WERI-Rb-1 (cell line): ENCODE results near the gene PRTG.
A peak's percentile ranks its signal among the peaks of the same experiment; 100 is the strongest.

Source experiments
- DNase-seq: peaks from one replicate; pipeline ENCODE4 v3.0.0-alpha.2; 2020
- H3K27ac ChIP-seq: fragments of 250-450 bp; sonication (Bioruptor Pico); 2 replicates; pipeline ENCODE4 v1.5.1; 2020; ENCODE audit warnings: mild to moderate bottlenecking, moderate library complexity
- H3K27me3 ChIP-seq: fragments of 250-450 bp; sonication (Bioruptor Pico); 2 replicates; pipeline ENCODE4 v1.5.1; 2021; ENCODE audit warnings: mild to moderate bottlenecking, low read depth, moderate library complexity; ENCODE audit not compliant: insufficient read depth, severe bottlenecking
- H3K36me3 ChIP-seq: fragments of 250-450 bp; sonication (Bioruptor Pico); 2 replicates; pipeline ENCODE4 v1.5.1; 2020; ENCODE audit warnings: mild to moderate bottlenecking, moderate library complexity
- H3K4me3 ChIP-seq: 2 replicates; pipeline ENCODE4 v1.5.1; 2011; ENCODE audit warnings: low read depth, mild to moderate bottlenecking, control low read depth, low read length
- H3K9me3 ChIP-seq: fragments of 250-450 bp; sonication (Bioruptor Pico); 2 replicates; pipeline ENCODE4 v1.5.1; 2021; ENCODE audit warnings: mild to moderate bottlenecking, moderate library complexity; ENCODE audit not compliant: severe bottlenecking
- TF ChIP-seq, protein P1 (sequence below): IDR thresholded peaks from 2 replicates; pipeline ENCODE4 v1.5.1; 2011; ENCODE audit warnings: low read depth, mild to moderate bottlenecking, control low read depth, inconsistent platforms, low read length

PRTG gene

DNA sequence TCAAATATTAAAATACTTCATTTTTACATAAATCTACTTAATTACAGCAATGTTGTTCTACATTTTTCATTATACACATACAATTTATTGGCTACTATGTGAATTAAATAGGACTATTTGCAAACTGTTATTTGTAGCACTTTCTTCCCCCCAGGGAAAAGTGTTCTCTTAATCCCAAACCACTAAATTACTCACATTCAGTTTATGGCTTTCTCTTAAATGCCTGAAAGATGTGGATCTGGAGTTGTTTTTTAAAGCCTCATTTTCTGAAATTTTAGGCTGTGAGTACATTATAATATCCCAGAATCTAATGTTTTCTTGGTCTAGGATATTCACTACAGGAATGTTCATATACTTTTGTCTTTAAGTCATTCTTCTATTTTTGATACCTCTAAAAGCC, 32.7 kb downstream of the PRTG start:
- Histone ChIP-seq H3K4me3 (no peak overlapping the region), H3K27ac (no peak overlapping the region), H3K36me3 (no peaks in the 10 kb centered on the region), H3K27me3 (no peaks in the 10 kb centered on the region), H3K9me3 (no peaks in the 10 kb centered on the region)
- no peak for DNase-seq
- TF ChIP-seq, protein P1, sequence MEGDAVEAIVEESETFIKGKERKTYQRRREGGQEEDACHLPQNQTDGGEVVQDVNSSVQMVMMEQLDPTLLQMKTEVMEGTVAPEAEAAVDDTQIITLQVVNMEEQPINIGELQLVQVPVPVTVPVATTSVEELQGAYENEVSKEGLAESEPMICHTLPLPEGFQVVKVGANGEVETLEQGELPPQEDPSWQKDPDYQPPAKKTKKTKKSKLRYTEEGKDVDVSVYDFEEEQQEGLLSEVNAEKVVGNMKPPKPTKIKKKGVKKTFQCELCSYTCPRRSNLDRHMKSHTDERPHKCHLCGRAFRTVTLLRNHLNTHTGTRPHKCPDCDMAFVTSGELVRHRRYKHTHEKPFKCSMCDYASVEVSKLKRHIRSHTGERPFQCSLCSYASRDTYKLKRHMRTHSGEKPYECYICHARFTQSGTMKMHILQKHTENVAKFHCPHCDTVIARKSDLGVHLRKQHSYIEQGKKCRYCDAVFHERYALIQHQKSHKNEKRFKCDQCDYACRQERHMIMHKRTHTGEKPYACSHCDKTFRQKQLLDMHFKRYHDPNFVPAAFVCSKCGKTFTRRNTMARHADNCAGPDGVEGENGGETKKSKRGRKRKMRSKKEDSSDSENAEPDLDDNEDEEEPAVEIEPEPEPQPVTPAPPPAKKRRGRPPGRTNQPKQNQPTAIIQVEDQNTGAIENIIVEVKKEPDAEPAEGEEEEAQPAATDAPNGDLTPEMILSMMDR: no peak

DNA sequence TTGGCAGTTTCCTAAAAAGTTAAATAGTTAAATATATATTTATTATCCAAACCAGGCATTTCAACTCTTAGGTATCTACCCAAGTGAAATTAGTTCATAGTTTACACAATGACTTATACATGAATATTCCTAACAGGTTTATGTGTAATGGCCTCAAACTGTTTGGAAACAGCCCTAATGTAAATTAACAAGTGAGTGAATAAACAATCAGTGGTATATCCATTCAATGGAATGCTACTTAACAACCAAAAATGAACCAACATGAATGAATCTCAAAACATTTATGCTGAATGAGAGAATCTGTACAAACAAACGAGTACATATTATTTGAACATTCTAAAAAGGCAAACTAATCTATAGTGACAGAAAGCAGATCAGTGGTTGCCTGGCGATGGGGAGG, 33.5 kb downstream of the PRTG start:
- no peak for DNase-seq
- Histone ChIP-seq H3K36me3 (no peaks in the 10 kb centered on the region), H3K27me3 (no peaks in the 10 kb centered on the region), H3K9me3 (no peaks in the 10 kb centered on the region), H3K27ac (no peak overlapping the region), H3K4me3 (no peak overlapping the region)
- TF ChIP-seq, protein P1: no peak

DNA sequence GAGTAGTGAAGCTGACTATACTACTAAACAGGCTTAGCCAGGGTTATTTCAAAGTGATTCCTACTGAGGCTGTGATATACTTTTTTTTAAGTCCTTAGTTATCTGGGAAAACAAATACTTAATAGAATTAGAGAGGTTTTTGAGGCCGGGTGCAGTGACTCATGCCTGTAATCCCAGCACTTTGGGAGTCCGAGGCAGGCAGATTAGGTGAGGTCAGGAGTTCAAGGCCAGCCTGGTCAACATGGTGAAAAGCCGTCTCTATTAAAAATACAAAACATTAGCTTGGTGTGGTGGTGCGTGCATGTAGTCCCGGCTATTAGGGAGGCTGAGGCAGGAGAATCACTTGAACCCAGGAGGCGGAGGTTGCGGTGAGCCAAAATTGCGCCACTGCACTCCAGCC, 34.2 kb downstream of the PRTG start:
- H3K9me3 ChIP-seq: no peaks in the 10 kb centered on the region
- DNase-seq: peak; percentile 52
- H3K4me3 ChIP-seq: no peak overlapping the region
- no peak overlapping the region for H3K27ac ChIP-seq
- no peaks in the 10 kb centered on the region for H3K27me3 ChIP-seq
- TF ChIP-seq, protein P1: no peak
- H3K36me3 ChIP-seq: no peaks in the 10 kb centered on the region

- Histone ChIP-seq H3K27ac (no peak overlapping the region), H3K9me3 (no peaks in the 10 kb centered on the region), H3K27me3 (no peaks in the 10 kb centered on the region), H3K4me3 (no peak overlapping the region), H3K36me3 (no peaks in the 10 kb centered on the region)
- TF ChIP-seq, protein P1: no peak
- no peak for DNase-seq
Observed at GRCh38 chr15:55707951-55708350, 35.0 kb downstream of the PRTG start.

- no peak overlapping the region for H3K27ac ChIP-seq
- no peaks in the 10 kb centered on the region for H3K27me3 ChIP-seq
- TF ChIP-seq, protein P1: no peak
- H3K4me3 ChIP-seq: no peak overlapping the region
- H3K9me3 ChIP-seq: no peaks in the 10 kb centered on the region
- no peaks in the 10 kb centered on the region for H3K36me3 ChIP-seq
- no peak for DNase-seq
Observed at GRCh38 chr15:55707518-55707917, 35.4 kb downstream of the PRTG start.

- TF ChIP-seq, protein P1: no peak
- H3K4me3 ChIP-seq: no peak overlapping the region
- H3K36me3 ChIP-seq: no peaks in the 10 kb centered on the region
- no peak overlapping the region for H3K27ac ChIP-seq
- H3K27me3 ChIP-seq: no peaks in the 10 kb centered on the region
- H3K9me3 ChIP-seq: no peaks in the 10 kb centered on the region
- DNase-seq: no peak
Observed at GRCh38 chr15:55703873-55704301, 39.1 kb downstream of the PRTG start.
